GM12874 (cell line): Measurements from ENCODE around the gene APOL5.

Experiments used
- CTCF ChIP-seq: IDR thresholded peaks from 2 replicates; pipeline ENCODE4 v1.5.1; 2011; ENCODE audit warnings: low read depth, mild to moderate bottlenecking, control low read depth, low read length, moderate library complexity; ENCODE audit not compliant: insufficient read depth

Gene APOL5

DNA sequence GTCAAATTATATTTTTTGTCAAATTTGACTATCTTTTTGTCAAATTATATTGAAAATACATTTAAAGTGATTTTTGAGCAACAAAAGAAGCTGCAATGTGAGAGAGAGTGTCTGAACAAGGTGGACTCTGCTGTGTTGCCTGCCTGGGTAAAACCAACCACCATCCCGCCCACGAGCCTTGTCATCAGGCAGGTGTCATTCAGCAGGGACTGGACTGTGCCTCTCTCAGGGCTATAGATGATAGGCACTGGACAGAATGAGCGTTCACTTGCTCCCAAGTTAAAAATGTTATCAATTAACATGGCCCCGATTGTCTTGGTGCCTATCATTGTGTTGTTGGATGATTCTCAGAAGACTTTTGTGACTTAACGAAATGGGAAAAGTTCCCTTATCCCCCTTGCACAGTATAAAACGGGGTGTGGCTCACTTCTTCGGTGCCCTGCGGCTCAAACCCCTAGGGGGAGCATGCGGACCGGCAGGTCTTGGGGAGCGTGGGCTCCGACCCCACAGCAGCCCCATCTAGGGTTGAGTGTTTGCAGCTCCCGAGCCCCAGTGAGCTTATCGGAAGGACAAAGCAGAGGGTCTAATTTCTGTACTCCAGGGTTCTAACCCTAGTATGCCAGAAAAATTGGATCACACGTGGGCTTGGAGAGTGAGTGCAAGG is 1.7 kb downstream of the APOL5 start:
- no peak for TF ChIP-seq CTCF

- TF ChIP-seq CTCF, result no peak
Measured at GRCh38 chr22:35721960-35722359, 4.3 kb downstream of the APOL5 start.

DNA sequence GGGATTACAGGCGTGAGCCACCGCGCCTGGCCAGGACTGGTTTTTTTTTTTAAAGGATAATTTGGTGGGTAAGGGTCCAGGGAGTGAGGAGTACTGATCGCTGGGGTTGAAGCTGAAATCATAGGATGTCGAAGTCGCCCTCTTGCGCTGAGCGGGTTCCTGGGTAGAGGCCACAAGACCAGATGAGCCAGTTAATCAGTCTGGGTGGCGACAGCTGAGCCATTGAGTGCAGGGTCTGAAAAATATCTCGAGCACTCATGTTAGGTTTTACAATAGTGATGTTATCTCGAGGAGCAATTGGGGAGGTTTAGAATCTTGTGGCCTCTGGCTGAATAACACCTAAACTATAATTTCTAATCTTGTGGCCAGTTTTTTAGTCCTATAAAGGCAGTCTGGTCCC is 7.8 kb downstream of the APOL5 start:
- no peak for TF ChIP-seq CTCF

GRCh38 chr22:35726398-35726797 is 8.7 kb downstream of the APOL5 start:
- TF ChIP-seq CTCF, result no peak

- no peak for TF ChIP-seq CTCF
Measured at GRCh38 chr22:35726933-35727332, 9.3 kb downstream of the APOL5 start.

GRCh38 chr22:35727436-35727835 is 9.8 kb downstream of the APOL5 start:
- no peak for TF ChIP-seq CTCF

- no peak for TF ChIP-seq CTCF
Measured at GRCh38 chr22:35728639-35729308, 11.1 kb downstream of the APOL5 start.
